GM12872 (cell line): ENCODE data around the gene PLAC8L1.

Source experiments
- CTCF ChIP-seq: IDR thresholded peaks from 3 replicates; pipeline ENCODE4 v1.5.1; 2011; ENCODE audit warnings: low read depth, mild to moderate bottlenecking, low read length, moderate library complexity; ENCODE audit not compliant: insufficient read depth

Gene PLAC8L1

GRCh38 chr5:146091881-146092280 is 13.5 kb downstream of the PLAC8L1 start:
- no peak for TF ChIP-seq CTCF

- TF ChIP-seq CTCF: no peak
These were observed 16.1 kb downstream of the PLAC8L1 start for GRCh38 chr5:146089287-146089686.

GRCh38 chr5:146088098-146088497 is 17.3 kb downstream of the PLAC8L1 start:
- TF ChIP-seq CTCF: no peak

- no peak for TF ChIP-seq CTCF
These were observed 21.0 kb downstream of the PLAC8L1 start for GRCh38 chr5:146084376-146084775.

GRCh38 chr5:146082798-146083197 is 22.6 kb downstream of the PLAC8L1 start:
- no peak for TF ChIP-seq CTCF

GRCh38 chr5:146081556-146081955 is 23.8 kb downstream of the PLAC8L1 start:
- TF ChIP-seq CTCF: no peak

GRCh38 chr5:146079695-146080373 is 25.5 kb downstream of the PLAC8L1 start:
- TF ChIP-seq CTCF: no peak
